Transverse colon (tissue), 4 donors: ENCODE data around the gene C1orf210. TPM values are rescaled to one million over a fixed set of nuclear protein-coding genes. Genes with fewer than 3 reads are reported as not detected.

Experiments
- DNase-seq: peaks from one replicate; pipeline ENCODE4 v3.0.0-alpha.2; 2019
- H3K27ac ChIP-seq, 4 donors: fragments of 200-600 bp; sonication (generic); 2 replicates each; pipeline ENCODE4 v1.5.1; 2016 to 2018; ENCODE audit warnings: inconsistent platforms in 4 of 4
- H3K27me3 ChIP-seq: fragments of 200-600 bp; sonication (generic); 2 replicates; pipeline ENCODE4 v1.5.1; 2017; ENCODE audit warnings: inconsistent platforms
- H3K36me3 ChIP-seq, 4 donors: fragments of 200-600 bp; sonication (generic); 2 replicates each; pipeline ENCODE4 v1.5.1; 2017 to 2019; ENCODE audit warnings: inconsistent platforms in 4 of 4
- H3K4me1 ChIP-seq, 4 donors: fragments of 200-600 bp; sonication (generic); 2 replicates each; pipeline ENCODE4 v1.5.1; 2017 to 2020; ENCODE audit warnings: inconsistent platforms in 4 of 4
- H3K4me3 ChIP-seq, 4 donors: fragments of 200-600 bp; sonication (generic); 1 replicate in 1 of 4; 2 replicates in 3 of 4; pipeline versions ENCODE4 v1.5.1 to v1.6.1; 2017 to 2019; ENCODE audit warnings: inconsistent platforms in 4 of 4
- H3K9me3 ChIP-seq, 2 donors: fragments of 200-600 bp; sonication (generic); 2 replicates each; pipeline ENCODE4 v1.5.1; 2017 to 2019; ENCODE audit warnings: inconsistent platforms in 2 of 2
- EP300 ChIP-seq: sonication (generic); formaldehyde crosslinking; IDR thresholded peaks from one replicate; pipeline ENCODE4 v1.6.1; 2017; ENCODE audit warnings: antibody characterized with exemption, low read depth
- POLR2A ChIP-seq: fragments of 450-650 bp; IDR thresholded peaks from one replicate; pipeline ENCODE4 v1.6.1; 2016; ENCODE audit warnings: antibody characterized with exemption, mild to moderate bottlenecking, moderate library complexity
- POLR2AphosphoS5 ChIP-seq, 3 donors: sonication (generic); formaldehyde crosslinking; IDR thresholded peaks; one replicate each; pipeline ENCODE4 v1.6.1; 2016; ENCODE audit warnings: antibody characterized with exemption in 3 of 3
- WGBS, 2 donors: methylation state at CpG; one replicate each; pipeline ENCODE4 v1.1.5; 2018; ENCODE audit warnings: low coverage in 1 of 2; 5-methylcytosine and 5-hydroxymethylcytosine counted together
- in situ Hi-C, 4 donors: fragments of 200-750 bp; cut with MboI; loops; one replicate each; pipeline versions ENCODE4 v1.15.0 to v1.15.1; 2017; ENCODE audit warnings: low sequenced_read_pairs in 3 of 4, low pct_ligation_motif_present in 1 of 4, low pct_unique_long_range_greater_than_20kb in 1 of 4
- intact Hi-C: fragments of 100-400 bp; cut with DNase I; formaldehyde crosslinking; loops from one replicate; pipeline ENCODE4 v1.15.1; 2023; ENCODE audit warnings: low total_unique reads
- total RNA-seq, 4 donors: library from RNA; depleted of rRNA; stranded (reverse); fragments of >200 nt; gene quantifications; one replicate each; pipeline ENCODE4 v1.1.0, GENCODE V29; 2016
- TF ChIP-seq, protein P1 (sequence below), 5 experiments: fragments of 200-600 bp in 3 of 5; fragments of 450-650 bp in 2 of 5; sonication (generic) in 3 of 5; IDR thresholded peaks; 1 replicate in 2 of 5; 2 replicates in 3 of 5; pipeline ENCODE4 v1.5.1; 2016 to 2017; ENCODE audit warnings: antibody characterized with exemption in 5 of 5, inconsistent platforms in 3 of 5, mild to moderate bottlenecking in 2 of 5, moderate library complexity in 1 of 5

C1orf210 gene
- total RNA-seq, 4 donors from 2014 or later: 43.8 to 100 (median 57.6) TPM

DNA sequence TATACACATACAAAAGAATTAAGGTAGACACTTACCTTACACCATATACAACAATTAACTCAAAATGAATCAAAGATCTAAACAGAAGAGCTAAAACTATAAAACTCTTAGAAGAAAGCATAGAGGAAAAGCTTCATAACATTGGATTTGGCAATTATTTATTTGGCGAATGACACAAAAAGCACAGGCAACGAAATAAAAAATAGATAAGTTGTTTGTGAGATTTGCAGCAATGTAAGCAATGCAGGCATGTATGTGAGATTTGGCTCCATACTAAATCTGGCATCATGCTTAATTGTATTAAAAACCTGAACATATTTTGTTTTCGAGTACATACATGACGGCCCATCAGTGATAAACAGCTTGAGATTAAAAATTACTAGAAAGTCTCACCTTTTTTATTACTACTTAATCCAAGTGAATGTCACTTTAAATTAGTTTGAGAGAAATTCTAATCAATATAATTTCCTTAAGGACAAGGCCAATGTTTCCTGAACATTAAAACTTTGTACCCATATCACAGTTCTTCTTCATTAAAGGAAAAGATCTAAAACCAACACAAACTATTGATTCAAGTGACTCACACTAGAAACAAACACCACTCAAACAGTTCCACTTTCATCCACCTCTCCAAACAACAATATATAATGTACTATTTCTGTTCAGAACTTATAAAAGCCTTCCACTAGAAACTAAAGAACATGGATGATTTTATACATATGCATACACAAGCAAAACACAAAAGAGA is 38.7 kb downstream of the C1orf210 start:
- Histone ChIP-seq H3K27ac (no peak overlapping the region), H3K36me3 (no peaks in the 10 kb centered on the region), H3K9me3 (no peaks in the 10 kb centered on the region), H3K4me3 (no peak overlapping the region), H3K4me1 (no peaks in the 10 kb centered on the region), H3K27me3 (no peaks in the 10 kb centered on the region)
- in situ Hi-C loops: no loop called here
- TF ChIP-seq POLR2AphosphoS5 (IDR thresholded peaks at IDR 0.05): no peak
- TF ChIP-seq, protein P1, sequence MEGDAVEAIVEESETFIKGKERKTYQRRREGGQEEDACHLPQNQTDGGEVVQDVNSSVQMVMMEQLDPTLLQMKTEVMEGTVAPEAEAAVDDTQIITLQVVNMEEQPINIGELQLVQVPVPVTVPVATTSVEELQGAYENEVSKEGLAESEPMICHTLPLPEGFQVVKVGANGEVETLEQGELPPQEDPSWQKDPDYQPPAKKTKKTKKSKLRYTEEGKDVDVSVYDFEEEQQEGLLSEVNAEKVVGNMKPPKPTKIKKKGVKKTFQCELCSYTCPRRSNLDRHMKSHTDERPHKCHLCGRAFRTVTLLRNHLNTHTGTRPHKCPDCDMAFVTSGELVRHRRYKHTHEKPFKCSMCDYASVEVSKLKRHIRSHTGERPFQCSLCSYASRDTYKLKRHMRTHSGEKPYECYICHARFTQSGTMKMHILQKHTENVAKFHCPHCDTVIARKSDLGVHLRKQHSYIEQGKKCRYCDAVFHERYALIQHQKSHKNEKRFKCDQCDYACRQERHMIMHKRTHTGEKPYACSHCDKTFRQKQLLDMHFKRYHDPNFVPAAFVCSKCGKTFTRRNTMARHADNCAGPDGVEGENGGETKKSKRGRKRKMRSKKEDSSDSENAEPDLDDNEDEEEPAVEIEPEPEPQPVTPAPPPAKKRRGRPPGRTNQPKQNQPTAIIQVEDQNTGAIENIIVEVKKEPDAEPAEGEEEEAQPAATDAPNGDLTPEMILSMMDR (IDR thresholded peaks at IDR 0.05): no peak
- no peak for TF ChIP-seq POLR2A
- no peak for TF ChIP-seq EP300
- 94 to 95% methylated on average over 4 of the region's 4 CpGs for WGBS, 2 donors
- intact Hi-C loops: no loop called here
- DNase-seq: no peak

- WGBS, 2 donors: 90 to 94% methylated on average over 2 to 6 of the region's 6 CpGs
- in situ Hi-C loops (no loop called here), intact Hi-C loops (no loop called here)
- Histone ChIP-seq H3K36me3 (no peaks in the 10 kb centered on the region), H3K4me3 (no peak overlapping the region), H3K27me3 (no peaks in the 10 kb centered on the region), H3K27ac (no peak overlapping the region), H3K4me1 (peaks cover 0 to under 1% (median 0%) of the 10 kb centered on the region in 4 donors), H3K9me3 (no peaks in the 10 kb centered on the region)
- DNase-seq: no peak
- TF ChIP-seq POLR2A: no peak
- TF ChIP-seq, protein P1 (IDR thresholded peaks at IDR 0.05): no peak
- no peak for TF ChIP-seq POLR2AphosphoS5 (IDR thresholded peaks at IDR 0.05)
- TF ChIP-seq EP300: no peak
These were observed 42.1 kb downstream of the C1orf210 start for GRCh38 chr1:43243299-43243698.

DNA sequence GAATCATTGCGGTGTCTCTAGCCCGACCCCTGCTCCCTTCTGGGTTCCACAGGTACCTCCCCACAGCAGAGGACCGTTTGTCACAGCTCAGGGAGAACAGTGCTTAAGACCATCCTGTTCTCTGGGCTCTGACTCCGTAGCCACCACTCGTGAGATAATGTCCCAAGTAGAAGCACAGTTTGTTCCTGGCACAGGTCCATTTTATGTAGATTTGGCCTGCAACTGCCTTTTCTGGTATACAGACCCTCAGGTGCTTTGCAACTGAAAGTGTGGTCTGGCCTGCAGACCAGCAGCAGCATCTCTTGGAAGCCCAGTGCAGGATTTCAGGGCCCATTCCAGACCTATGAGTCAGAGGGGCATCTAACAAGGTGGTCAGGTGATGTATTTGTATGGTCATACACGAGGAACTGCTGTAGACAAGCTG is 44.0 kb downstream of the C1orf210 start:
- intact Hi-C loops (no loop called here), in situ Hi-C loops (no loop called here)
- Histone ChIP-seq H3K27ac (no peak overlapping the region), H3K36me3 (no peaks in the 10 kb centered on the region), H3K4me1 (peaks cover 0 to 3% (median 0%) of the 10 kb centered on the region in 4 donors), H3K27me3 (no peaks in the 10 kb centered on the region), H3K9me3 (no peaks in the 10 kb centered on the region), H3K4me3 (no peak overlapping the region)
- 56% methylated on average over 6 of the region's 6 CpGs; no CpG with 5 or more reads in 1 of the 2 donors for WGBS, 2 donors
- TF ChIP-seq, protein P1 (IDR thresholded peaks at IDR 0.05): no peak
- TF ChIP-seq POLR2A (no peak), POLR2AphosphoS5 (IDR thresholded peaks at IDR 0.05) (no peak), EP300 (no peak)
- DNase-seq: no peak

DNA sequence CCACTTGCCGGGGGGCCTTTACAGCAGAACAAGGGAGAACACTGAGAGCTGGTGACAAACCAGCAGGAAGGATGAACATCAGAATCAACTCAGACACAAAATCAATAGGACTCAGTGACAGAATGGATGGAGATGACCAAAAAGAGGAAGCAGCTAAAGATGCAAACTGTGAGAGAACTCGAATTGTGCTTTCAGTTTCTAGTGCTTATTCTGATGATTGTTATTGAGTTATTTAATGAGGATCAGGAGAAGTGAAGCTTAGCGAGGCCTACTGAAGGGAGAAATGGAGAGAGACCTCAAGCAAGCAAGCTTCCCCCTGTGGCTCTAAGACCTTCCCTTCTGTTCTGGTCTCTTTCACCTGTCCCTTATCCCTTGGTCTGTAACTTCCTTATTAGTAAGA is 45.9 kb downstream of the C1orf210 start:
- 63 to 70% methylated on average over 3 of the region's 3 CpGs for WGBS, 2 donors
- Histone ChIP-seq H3K4me3 (no peak overlapping the region), H3K27ac (no peak overlapping the region), H3K27me3 (no peaks in the 10 kb centered on the region), H3K4me1 (peaks cover 0 to 18% (median 7%) of the 10 kb centered on the region in 4 donors), H3K36me3 (no peaks in the 10 kb centered on the region), H3K9me3 (no peaks in the 10 kb centered on the region)
- TF ChIP-seq POLR2A: no peak
- no peak for TF ChIP-seq POLR2AphosphoS5 (IDR thresholded peaks at IDR 0.05)
- no peak for TF ChIP-seq EP300
- TF ChIP-seq, protein P1 (IDR thresholded peaks at IDR 0.05): no peak
- intact Hi-C loops: no loop called here
- in situ Hi-C loops: loop anchor here in 1 of 4 donors (10.0 kb wide), 1 partner anchor 175 kb away; no protein-coding TSS in a partner anchor
- DNase-seq: no peak
